Activated CD4-positive, alpha-beta T cell treated with anti-CD3 and anti-CD28 coated beads, Interleukin-2, Interleukin-6, amounts not matched to agents 100 ng/mL and 50 ng/mL, durations not matched to agents 16 hours and 8 hours (primary cell): ENCODE results near the gene PAPPA2.
"Not testable (repeated sequence)": the region's sequence is repeated elsewhere in the genome, so short reads cannot be mapped to it uniquely, and the experiment has no call there.

ENCODE experiments used
- DNase-seq: peaks from one replicate; pipeline ENCODE4 v3.0.0-alpha.2; 2020

Gene PAPPA2, protein sequence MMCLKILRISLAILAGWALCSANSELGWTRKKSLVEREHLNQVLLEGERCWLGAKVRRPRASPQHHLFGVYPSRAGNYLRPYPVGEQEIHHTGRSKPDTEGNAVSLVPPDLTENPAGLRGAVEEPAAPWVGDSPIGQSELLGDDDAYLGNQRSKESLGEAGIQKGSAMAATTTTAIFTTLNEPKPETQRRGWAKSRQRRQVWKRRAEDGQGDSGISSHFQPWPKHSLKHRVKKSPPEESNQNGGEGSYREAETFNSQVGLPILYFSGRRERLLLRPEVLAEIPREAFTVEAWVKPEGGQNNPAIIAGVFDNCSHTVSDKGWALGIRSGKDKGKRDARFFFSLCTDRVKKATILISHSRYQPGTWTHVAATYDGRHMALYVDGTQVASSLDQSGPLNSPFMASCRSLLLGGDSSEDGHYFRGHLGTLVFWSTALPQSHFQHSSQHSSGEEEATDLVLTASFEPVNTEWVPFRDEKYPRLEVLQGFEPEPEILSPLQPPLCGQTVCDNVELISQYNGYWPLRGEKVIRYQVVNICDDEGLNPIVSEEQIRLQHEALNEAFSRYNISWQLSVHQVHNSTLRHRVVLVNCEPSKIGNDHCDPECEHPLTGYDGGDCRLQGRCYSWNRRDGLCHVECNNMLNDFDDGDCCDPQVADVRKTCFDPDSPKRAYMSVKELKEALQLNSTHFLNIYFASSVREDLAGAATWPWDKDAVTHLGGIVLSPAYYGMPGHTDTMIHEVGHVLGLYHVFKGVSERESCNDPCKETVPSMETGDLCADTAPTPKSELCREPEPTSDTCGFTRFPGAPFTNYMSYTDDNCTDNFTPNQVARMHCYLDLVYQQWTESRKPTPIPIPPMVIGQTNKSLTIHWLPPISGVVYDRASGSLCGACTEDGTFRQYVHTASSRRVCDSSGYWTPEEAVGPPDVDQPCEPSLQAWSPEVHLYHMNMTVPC (N-terminal part only)

GRCh38 chr1:176462674-176463378, at the start of gene PAPPA2:
Gene PAPPA2, plus strand, starts transcription at chr1:176463175. Its CDS starts 93,148 bp downstream, at chr1:176556323.
- DNase-seq: no peak

GRCh38 chr1:176416777-176417176, 46.2 kb upstream of the PAPPA2 start:
- no peak for DNase-seq

- DNase-seq: peak; percentile 1
Measured at GRCh38 chr1:176419608-176420007, 43.4 kb upstream of the PAPPA2 start.

GRCh38 chr1:176434234-176434633, 28.7 kb upstream of the PAPPA2 start:
- no peak for DNase-seq

DNA sequence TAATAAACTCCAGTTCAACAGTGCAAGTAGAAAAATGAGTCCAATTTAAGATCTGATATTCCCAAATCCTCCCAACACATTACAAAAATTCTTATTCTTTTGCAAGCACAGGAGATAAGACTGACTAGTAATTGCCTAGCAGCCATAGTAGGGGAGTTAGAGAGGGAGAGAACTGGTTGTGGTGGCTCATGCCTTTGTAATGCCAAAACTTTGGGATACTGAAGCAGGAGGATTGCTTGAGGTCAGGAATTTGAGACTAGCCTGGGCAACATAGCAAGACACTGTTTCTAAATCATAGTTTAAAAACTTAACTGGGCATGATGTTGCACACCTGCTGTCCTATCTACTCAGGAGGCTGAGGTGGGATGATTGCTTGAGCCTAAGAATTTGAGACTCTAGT, 26.7 kb upstream of the PAPPA2 start:
- no peak for DNase-seq

DNA sequence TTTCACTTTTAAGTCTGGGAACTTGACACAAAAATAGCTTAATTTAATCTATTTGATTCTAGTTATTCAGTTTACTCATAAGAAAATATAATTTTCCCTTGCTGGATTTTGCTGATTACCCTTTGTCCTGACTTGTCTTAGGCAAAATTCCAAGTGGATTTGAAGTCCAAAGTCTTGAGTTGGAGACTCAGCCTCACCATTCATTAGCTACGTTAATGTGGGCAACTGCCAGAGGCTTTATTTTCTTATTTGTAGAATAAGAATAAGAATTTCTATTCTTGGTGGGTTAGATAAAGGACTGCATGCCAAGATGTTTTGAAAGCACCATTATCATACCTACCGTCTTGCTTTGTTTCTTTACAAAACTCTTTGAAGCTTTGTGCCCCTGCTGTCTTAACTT, 22.8 kb upstream of the PAPPA2 start:
- no peak for DNase-seq

DNA sequence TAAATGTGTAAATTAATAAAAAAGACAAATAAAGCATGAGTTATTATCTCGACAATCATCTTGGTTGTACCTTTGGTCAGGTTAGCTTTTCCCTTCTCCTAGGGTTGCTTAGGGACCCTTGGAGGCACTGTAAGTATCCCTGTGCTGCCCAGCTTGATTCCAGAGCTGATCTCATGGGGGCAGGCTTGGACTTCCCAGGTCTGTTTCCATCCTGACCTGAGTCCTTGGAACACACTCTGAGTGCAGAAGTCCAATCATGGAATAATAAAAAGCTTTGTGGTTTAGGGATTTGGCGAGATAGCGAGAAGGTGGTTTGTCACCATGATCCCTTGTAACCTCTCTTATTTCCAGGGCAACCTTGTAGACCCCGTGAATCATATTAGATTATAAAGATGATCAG, 18.7 kb upstream of the PAPPA2 start:
- DNase-seq: no peak

- no peak for DNase-seq
Measured at GRCh38 chr1:176445402-176445801, 17.6 kb upstream of the PAPPA2 start.

DNA sequence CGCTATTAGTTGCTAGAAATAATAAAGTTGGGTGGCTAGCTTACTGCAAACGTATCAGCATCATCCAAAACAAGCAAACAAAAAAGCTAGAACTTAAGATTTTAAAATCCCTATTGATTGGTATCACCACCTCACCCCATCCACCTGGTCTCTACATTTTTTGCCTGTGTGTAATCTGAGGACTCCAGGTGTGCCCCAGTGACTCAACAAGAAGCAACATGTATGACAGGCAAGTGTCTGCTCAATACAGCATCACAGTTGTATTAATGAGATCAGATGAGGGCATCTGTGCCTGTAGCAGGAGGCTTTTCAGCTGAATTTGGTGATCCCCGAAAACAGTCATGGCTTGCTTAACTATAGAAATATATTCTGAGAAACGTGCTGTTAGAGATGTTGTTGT, 14.6 kb upstream of the PAPPA2 start:
- no peak for DNase-seq

GRCh38 chr1:176450526-176450925, 12.4 kb upstream of the PAPPA2 start:
- no peak for DNase-seq

DNA sequence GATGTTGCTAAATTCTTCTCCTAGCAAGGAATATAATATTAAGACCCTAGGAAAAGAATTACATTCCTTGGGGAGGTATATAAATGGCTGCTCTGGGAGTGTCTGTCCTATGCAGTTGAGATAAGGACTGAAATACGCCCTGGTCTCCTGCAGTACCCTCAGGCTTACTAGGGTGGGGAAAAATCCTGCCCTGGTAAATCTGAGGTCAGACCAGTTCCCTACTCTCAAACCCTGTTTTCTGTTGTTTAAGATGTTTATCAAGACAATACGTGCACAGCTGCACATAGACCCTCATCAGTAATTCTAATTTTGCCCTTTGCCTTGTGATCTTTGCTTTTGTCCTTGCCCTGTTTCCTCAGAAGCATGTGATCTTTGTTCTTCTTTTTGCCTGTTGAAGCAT, 11.2 kb upstream of the PAPPA2 start:
- not testable (repeated sequence) for DNase-seq

DNA sequence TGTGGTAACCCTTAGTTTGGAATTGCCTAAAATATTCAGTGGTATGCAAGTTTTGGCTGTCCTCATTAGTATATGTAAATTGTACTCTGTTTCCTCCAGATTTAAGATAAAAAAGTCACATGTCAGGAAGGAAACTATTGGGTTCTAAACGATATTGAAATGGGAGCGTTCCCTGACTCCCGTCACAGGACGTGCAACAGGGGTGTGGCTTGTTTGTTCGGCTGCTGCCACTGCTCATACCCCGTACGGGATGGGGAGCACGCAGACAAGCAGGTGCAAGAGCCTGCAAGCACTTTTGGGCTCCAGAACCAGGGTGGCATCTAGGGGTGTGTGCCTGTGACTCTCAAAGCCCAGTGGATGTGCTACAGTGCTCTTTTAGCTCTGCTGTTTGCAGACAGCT, 6.2 kb upstream of the PAPPA2 start:
- DNase-seq: no peak

- no peak for DNase-seq
Measured at GRCh38 chr1:176460544-176461336, 2.2 kb upstream of the PAPPA2 start.

DNA sequence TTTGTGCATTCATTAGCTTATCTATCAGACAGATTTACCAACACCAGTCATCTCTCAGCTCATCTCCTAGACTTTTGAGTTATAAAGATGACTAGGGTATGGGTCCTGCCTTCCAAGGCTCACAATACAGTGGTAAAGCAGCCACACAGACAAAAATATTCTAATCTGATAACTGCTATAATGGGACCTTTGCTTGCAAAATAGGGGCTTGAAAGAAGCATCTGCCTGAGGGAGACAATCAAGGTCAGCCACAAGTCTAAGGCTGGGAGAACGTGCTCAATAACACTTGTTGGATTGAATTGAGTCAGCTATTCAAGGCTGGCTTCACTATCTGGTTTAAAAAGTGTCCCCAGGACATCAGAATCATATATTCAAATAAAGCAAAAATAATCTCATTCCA, 1.4 kb upstream of the PAPPA2 start:
- no peak for DNase-seq

DNA sequence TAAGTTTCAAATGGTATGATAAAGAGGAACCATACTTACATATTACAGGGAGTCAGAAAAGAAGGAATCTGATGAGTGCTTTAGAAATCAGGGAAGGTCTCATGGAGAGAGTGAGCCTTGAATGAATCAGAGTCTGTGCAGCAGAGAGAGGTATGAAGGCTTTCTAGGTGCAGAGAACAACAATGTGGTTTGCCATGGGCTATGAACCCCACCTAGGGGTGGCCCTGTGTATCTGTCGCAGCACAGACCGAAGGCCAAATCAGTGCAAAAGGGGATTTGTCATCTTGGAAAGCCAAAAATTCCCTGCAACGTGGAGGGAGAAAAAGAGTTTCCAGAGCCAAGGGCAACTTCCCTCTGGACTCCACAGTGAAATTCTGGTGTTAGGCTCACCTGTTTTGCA, 3.5 kb downstream of the PAPPA2 start:
- DNase-seq: peak; percentile 3

GRCh38 chr1:176469450-176470010, 6.6 kb downstream of the PAPPA2 start:
- no peak for DNase-seq

- no peak for DNase-seq
Measured at GRCh38 chr1:176471338-176472121, 8.6 kb downstream of the PAPPA2 start.

- DNase-seq: no peak
Measured at GRCh38 chr1:176479971-176480370, 17.0 kb downstream of the PAPPA2 start.

DNA sequence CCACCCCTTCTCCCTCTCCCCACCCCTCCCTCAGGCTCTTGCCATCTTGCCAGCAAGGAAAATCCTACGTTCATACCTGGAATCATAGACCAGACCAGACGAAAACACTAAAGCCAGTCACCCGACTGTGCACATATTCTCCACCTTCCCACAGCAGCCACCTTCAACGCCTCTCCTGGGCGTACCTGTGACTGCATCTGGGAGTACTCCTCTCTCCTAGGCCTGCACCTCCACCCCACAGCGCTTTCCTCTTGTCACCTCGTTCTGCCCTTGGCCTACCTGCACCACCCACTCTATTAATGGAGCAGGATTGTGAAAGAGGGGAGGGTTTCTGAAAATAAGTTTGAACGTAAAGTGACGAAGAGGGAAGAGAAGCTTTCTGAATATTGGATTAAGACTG, 17.8 kb downstream of the PAPPA2 start:
- DNase-seq: no peak

DNA sequence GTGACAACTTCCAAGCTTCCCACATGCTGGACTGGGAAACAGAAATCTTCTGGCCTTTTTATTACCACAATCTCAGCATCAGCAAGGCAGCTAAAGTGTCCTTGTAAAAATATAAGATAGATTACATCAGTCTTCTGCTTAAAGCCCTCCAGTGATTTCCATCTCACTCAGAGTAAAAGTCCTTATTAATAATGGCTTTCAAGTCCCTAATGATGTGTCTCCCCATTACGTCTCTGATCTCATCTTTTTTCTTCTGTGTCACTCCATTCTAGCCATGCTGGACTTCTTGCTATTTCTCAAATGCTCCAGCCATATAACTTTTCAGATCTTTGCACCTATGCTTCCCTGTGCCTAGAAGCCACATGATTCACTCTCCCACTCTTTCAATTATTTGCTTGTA, 22.1 kb downstream of the PAPPA2 start:
- DNase-seq: no peak

DNA sequence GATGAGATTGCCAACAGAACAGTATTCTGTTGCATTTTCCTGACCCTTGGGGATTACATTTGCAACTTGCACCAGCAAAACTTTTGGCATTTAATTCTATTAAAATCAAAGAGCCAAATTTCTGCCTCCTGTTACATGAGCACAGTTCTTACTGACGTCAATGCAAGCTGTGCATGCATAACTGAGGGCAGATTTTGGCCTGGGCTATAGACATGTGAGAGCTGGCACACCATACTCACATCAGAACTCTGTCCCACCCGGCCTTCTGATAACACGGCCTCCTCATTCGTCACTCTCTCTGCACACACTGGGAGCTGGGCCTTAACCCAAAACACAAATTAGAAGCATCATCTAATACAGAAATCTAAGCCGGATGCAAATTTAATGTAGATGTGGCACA, 31.5 kb downstream of the PAPPA2 start:
- DNase-seq: no peak
